UCSD-AML1 (cell line): ENCODE data around the gene UROC1.
A peak's percentile ranks its signal among the peaks of the same experiment; 100 is the strongest.

Experiments used
- DNase-seq: peaks from one replicate; lab custom pipeline; 2025; ENCODE audit not compliant: unreplicated experiment; lab: John Stamatoyannopoulos, UW

Gene UROC1

DNA sequence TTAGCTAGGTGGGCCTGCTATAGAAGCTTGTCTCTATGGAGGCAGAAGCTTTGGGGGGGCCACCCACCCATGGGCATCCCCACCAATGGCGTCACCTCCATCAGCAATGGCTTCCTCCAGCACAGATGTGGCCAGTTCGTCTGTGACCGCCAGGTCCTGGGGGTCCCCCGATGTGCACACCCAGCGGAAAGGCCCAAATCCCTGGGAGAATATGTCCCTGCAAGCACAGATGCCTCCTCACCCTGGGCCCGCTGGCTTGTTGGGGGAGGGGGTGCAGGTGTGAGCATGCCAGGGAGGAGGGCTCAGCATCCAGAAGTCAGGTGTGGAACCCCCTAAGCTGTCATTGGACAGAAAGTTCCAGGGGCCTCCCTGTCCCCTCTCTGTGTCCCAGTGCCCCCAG lies 19.6 kb downstream of the UROC1 start:
- DNase-seq: no peak

GRCh38 chr3:126496894-126497850 lies 20.4 kb downstream of the UROC1 start:
- DNase-seq: no peak

GRCh38 chr3:126495786-126496185 lies 21.8 kb downstream of the UROC1 start:
- no peak for DNase-seq

DNA sequence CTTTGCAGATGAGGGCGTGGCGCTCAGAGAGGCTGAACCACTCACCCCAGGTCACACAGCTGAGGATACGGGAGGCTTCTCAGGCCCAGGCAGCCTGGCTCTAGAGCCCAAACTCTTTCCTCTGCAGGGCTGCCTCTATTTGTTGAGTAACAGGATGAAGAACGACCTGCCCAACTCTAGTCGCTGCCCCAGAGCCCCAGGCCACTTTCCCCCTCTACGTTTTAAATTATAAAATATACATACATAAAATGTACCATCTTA lies 22.7 kb downstream of the UROC1 start:
- no peak for DNase-seq

DNA sequence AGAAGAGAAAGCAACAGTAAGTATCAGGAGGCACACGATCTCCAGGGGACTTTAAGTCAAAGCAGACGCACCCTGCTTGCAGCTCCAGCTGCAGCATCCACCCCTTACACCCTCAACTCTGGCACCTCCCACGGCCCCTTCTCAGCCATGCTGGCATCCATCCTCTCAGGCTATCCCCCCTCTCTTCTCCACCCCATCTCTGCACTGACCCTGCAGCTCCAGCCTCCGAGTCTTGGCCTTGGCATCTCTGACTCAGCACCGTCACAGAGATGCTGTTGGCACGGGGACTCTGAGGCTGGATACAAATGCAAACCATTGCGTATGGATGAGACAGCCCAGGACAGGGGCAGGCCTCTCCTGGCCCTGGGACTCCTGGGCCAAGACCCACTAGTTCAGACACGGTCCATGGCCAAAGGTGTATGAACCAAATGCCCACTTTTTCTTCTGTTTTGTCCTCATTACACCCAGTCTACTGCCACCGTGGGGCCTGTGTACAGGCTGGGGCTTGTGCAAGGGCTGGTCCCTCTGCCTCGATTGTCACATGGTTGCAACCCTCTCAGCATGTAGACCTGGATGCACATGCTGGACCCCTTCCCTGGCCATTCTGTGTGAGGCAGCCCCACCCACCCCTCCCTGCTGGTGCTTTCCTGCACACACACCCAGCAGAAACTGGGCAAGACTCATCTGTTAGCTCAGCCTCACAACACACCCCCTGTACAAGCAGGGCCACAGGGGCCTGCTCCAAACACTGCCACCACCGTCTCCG lies 23.2 kb downstream of the UROC1 start:
- DNase-seq: no peak

DNA sequence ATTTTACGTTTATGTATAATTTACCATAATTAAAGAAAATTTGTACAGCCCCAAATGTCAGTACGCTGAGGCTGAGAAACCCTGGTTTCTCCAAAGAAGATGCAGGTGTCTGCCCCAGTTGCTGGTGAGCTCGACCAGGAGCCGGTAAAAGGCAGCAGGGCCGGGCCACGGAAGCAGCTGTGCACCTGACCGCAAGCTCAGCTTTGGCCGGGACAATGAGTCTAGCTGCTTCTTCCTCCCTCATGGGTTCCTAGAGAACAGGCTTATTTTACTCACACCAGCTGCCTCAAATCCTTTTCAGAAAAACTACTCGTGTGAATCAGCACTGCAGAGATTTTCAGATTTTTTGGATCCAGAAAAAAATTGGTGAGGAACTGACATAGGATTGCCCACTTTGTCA lies 23.8 kb downstream of the UROC1 start:
- DNase-seq: peak; percentile 42

DNA sequence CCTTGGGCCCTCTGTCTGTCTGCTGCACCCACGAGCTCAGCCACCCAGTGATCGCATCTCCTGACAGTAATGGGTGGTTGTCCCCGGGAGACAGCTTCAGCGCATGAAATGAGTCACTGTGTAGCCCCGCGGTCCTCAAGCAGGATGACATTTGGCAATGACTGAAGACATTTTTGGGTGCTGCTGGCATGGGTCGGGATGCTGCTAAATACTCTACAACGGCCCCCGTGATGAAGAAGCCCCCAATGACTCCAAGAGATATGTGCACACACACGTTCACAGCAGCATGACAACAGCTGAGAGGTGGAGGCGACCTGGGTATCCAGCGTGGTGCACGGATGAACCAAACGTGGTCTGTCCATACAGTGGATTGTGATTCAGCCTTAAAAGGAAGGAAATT lies 24.5 kb downstream of the UROC1 start:
- no peak for DNase-seq

DNA sequence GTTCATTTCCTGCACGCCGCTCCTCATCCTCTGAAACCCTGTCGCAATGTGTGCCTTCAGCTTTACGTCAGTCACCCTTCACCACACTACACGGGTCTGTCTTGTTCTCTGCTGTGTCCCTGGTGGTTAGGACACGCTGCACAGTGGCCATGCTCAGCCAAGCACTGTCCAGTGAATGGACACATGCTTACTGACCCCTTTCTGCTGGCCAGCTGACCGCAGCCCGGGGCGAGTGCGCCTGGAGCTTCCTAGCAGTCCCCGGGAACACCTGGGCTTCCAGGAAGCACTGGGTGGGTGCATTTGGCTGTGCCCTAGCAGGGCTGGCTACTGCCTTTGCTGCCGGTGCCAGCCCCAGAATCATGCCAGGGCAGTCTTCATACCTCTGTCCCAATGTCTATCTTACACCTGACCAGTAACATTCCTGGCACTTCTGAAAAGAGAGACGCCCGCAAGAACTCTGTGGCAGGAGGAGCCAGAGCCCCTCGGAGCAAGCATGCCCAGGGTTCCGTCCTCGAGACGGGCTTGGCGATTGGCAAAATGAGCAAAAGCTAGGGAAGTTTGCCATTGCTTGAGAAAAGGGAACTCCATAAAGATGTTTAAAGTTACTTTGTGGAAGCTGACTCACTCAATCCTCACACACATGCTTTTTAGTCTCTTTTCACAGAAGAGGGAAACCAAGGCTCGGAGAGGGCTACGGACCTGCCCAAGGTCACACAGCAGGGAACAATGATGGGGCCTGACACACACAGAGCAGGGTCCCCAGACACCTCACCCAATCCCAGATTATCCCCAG lies 26.2 kb downstream of the UROC1 start:
- DNase-seq: no peak

- no peak for DNase-seq
These were observed 27.0 kb downstream of the UROC1 start for GRCh38 chr3:126490619-126491018.

GRCh38 chr3:126488886-126489569 lies 28.5 kb downstream of the UROC1 start:
- no peak for DNase-seq

GRCh38 chr3:126488185-126488584 lies 29.4 kb downstream of the UROC1 start:
- DNase-seq: peak; percentile 33

DNA sequence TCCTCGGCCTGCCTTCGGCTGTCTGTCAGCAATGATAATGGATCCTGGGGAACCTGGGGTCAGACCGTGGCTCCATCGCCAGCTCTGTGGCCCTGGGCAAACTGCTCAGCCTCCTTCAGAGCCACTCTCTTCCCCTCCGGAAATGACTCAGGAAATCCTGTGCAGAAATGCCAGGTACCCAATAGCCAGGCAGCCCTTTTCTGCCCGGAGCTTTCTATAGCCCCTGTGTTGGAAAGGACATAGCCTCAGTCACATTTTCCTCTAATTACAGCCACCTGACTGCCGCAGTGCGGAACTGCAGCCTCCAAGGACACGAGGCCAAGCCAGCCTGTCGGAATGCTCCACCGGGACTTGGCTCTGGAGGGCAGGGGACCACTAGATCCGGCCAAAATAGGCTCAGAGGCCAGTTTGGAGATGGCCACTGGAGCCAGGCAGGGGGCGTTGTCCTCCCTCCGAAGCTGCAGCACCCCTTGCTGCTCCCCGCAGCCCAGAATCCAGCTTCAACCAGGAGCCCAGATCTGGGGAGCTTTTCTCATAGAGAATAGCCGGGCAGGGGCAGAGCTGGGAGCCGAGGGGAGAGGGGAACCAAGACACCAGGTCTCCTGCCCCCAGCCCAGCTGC lies 30.3 kb downstream of the UROC1 start:
- DNase-seq: peak; percentile 69

GRCh38 chr3:126486360-126486847 lies 31.2 kb downstream of the UROC1 start:
- DNase-seq: no peak

GRCh38 chr3:126485956-126486355 lies 31.6 kb downstream of the UROC1 start:
- DNase-seq: no peak

DNA sequence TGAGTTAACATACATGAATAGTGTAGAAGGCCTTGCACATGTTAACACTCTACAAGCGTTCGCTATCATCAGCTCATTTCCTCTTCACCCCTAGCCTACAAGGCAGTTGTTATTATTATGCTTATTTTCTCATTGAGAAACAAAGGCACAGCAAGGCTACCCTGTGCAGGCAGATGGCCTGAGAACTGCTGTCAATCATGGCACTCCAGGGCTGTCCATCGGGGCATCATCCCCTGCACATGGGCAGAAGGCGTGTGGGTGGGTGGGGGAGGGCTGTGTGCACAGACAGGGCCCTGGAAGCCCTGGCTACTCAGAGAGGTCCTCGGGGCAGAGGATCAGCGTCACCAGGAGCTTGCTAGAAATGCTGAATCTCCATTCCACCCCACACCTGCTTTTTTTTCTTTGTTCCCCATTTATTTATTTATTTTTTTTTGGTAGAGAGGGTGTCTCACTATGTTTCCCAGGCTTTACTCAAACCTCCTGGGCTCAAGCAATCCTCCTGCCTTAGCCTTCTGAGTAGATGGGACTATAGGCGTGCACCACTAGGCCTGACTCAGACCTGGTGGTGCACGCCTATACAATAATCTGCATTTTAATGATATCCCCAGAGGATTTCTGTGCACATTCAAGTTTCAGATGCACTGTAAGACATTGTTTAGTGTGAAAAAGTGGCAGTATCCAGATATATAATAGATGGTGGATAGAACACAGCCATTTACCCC lies 32.2 kb downstream of the UROC1 start:
- no peak for DNase-seq

- no peak for DNase-seq
These were observed 32.9 kb downstream of the UROC1 start for GRCh38 chr3:126484662-126485061.

- DNase-seq: no peak
These were observed 33.4 kb downstream of the UROC1 start for GRCh38 chr3:126484148-126484547.

- DNase-seq: no peak
These were observed 34.2 kb downstream of the UROC1 start for GRCh38 chr3:126483321-126483761.

GRCh38 chr3:126482503-126483255 lies 34.9 kb downstream of the UROC1 start:
- DNase-seq: no peak
